GM19023 (cell line): ENCODE measurements around the gene EYA2.

Source experiments
- ATAC-seq: cut with Tn5 transposase; IDR thresholded peaks from one replicate; pipeline ENCODE4 v1.9.1; 2021; ENCODE audit warnings: mild to moderate bottlenecking, moderate library complexity; ENCODE audit not compliant: unreplicated experiment

EYA2 gene

DNA sequence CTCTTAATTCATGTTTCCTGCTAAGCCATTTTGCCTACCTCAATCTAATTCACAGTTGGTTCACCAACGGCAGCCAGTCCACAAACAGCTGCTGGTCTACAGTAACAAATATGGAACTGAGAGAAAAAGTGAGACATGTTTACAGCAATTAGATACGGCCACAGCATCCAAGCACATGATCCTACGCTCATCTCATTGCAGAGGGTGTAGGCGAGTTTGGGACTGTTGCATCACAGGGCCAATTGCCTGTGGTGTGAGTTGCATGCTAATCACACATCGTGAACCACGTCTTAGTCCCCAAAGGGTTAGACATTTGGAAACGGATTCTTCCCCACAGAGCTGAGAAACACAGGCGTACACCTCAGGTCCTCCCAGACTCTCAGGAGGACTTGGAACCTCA is 166.9 kb downstream of the EYA2 start:
- no peak for ATAC-seq

- ATAC-seq: no peak
Observed at GRCh38 chr20:47062226-47062890, 167.7 kb downstream of the EYA2 start.

- no peak for ATAC-seq
Observed at GRCh38 chr20:47063407-47063806, 168.8 kb downstream of the EYA2 start.

GRCh38 chr20:47063808-47064207 is 169.2 kb downstream of the EYA2 start:
- ATAC-seq: no peak

GRCh38 chr20:47066484-47067270 is 172.0 kb downstream of the EYA2 start:
- ATAC-seq: no peak

DNA sequence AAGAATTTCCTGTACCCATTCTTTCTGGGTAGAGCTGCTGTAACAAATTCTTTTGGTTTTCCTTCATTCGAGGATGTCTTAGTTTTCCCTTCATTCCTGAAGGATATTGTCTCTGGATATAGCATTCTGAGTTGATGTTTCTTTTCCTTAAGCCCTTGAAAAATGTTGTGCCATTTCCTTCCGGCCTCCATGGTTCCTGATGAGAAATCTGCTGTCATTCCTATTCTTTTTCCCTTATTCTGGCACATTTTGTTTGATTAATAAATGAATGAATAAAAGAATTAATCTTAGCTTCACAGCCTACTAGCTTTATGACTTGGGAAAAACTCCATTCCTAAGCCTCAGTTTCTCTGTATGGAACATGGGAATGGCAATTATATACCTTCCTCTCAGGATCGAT is 173.1 kb downstream of the EYA2 start:
- ATAC-seq: no peak

GRCh38 chr20:47070176-47070575 is 175.5 kb downstream of the EYA2 start:
- no peak for ATAC-seq

DNA sequence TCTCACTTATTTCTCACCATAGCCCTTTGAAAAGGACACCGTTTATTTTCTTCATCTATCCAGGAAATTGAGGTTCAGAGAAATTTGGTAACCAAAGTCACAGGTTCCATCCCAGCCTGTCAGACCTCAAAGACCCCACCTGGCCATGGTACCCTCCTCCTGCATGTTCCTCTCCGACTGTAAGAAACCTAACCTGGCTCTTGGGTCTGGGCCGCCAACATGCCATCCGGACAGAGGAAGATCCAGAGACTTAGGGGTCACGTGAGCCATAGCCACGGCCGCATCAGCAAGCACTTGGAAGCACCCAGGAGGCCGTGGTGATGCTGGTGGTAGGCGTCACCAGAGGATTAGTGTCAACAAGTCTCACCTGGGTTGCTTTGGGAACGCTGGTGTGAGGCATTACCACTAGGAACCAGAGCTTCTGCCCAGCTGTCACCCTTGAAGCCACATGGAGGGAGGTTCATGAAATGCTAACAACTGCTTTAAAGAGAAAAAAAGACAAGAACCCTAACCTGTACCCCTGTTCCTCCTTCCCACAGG is 177.1 kb downstream of the EYA2 start:
- ATAC-seq: no peak

- ATAC-seq: no peak
Observed at GRCh38 chr20:47073766-47074475, 179.3 kb downstream of the EYA2 start.

- ATAC-seq: no peak
Observed at GRCh38 chr20:47075263-47075662, 180.6 kb downstream of the EYA2 start.

- no peak for ATAC-seq
Observed at GRCh38 chr20:47079047-47079446, 184.4 kb downstream of the EYA2 start.

GRCh38 chr20:47080365-47080764 is 185.7 kb downstream of the EYA2 start:
- ATAC-seq: no peak

DNA sequence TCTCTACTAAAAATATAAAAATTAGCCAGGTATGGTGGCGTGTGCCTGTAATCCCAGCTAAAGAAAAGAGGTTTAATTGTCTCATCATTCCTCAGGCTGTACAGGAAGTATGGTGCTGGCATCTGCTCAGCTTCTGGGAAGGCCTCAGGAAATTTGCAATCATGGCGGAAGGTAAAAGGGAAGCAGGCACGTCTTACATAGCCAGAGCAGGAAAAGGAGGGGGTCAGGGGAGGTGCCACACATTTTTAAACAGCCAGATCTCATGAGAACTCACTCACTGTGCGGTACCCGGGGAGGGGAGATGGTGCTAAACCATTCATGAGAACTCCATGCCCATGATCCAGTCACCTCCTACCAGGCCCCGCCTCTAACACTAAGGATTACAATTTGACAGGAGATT is 191.7 kb downstream of the EYA2 start:
- ATAC-seq: no peak

DNA sequence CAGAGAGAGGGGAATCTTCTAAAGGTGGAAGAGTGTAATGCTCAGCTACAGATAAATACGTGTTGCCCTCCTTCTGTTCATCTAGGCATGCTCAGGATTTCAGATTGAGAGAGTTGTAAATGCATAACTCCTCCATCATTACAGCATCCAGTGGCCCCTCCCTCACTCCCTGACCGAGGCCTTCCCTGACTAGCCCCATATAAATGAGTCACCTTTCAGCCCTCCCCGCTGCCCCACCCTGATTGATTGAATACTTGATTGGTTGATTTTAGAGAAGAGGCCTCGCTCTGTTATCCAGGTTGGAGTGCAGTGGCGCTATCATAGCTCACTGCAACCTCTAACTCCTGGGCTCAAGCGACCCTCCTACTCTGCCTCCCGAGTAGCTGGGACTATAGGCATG is 193.7 kb downstream of the EYA2 start:
- no peak for ATAC-seq

- ATAC-seq: no peak
Observed at GRCh38 chr20:47089151-47089550, 194.5 kb downstream of the EYA2 start.

DNA sequence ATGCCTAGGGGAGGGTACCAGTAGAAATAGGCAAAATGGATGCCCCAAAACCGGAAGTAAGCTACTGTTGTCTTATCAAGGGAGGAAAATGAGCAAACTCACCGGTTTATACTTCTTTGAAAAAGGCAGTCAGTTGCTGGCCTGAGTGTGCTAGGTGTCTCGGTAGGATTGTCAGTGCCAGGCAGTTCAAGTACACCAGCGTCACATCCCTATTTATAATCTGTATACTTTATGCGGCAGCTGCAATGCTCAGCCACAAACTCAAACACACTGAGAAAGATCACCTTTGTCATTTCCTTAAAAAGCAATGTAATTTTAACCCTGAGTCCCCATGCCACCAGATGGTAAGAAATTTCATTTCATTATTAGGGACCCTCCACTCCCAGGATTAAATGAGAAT is 196.2 kb downstream of the EYA2 start:
- no peak for ATAC-seq

- ATAC-seq: no peak
Observed at GRCh38 chr20:47093320-47093966, 198.8 kb downstream of the EYA2 start.

- no peak for ATAC-seq
Observed at GRCh38 chr20:47095690-47096089, 201.0 kb downstream of the EYA2 start.

- no peak for ATAC-seq
Observed at GRCh38 chr20:47097691-47098622, 203.3 kb downstream of the EYA2 start.

GRCh38 chr20:47099093-47099492 is 204.4 kb downstream of the EYA2 start:
- ATAC-seq: no peak
